H1 (cell line): ENCODE measurements around the gene NAB1. TPM values are rescaled to one million over a fixed set of nuclear protein-coding genes. Genes with fewer than 3 reads are reported as not detected.
A peak's percentile ranks its signal among the peaks of the same experiment; 100 is the strongest.

Source experiments
- CTCF ChIA-PET: fragments of 300-600 bp; sonication (Branson Sonifier 250); formaldehyde crosslinking; loops from one replicate; lab custom pipeline; 2021; ENCODE audit not compliant: partially characterized antibody; lab: Charles Lee
- POLR2A ChIA-PET: fragments of 300-600 bp; sonication (Branson Sonifier 250); formaldehyde crosslinking; loops from one replicate; lab custom pipeline; 2021; ENCODE audit warnings: inconsistent platforms; ENCODE audit not compliant: partially characterized antibody; lab: Charles Lee
- DNase-seq, 2 experiments: peaks; one replicate each; pipeline versions ENCODE4 v3.0.0 to v3.0.0-alpha.2; 2010 to 2022; ENCODE audit warnings: low spot score in 2 of 2, low read depth in 1 of 2, mixed read lengths in 1 of 2
- FAIRE-seq: peaks from 2 replicates; lab custom pipeline; 2011; peaks lifted over from hg19 to GRCh38; lab: Jason Lieb, UNC
- H2AFZ ChIP-seq: 2 replicates; pipeline ENCODE4 v1.8.1; 2012; ENCODE audit warnings: low read length, inconsistent platforms
- H2AK5ac ChIP-seq: 2 replicates; pipeline ENCODE4 v1.6.1; 2013; ENCODE audit warnings: low read depth, low read length
- H2BK120ac ChIP-seq: replicated peaks from 2 replicates; pipeline ENCODE3; 2013; ENCODE audit warnings: low read depth, low read length, inconsistent platforms
- H2BK12ac ChIP-seq: 2 replicates; pipeline ENCODE4 v1.6.1; 2013; ENCODE audit warnings: low read depth, low read length
- H2BK15ac ChIP-seq: 2 replicates; pipeline ENCODE4 v1.6.1; 2013; ENCODE audit warnings: low read length
- H2BK20ac ChIP-seq: 2 replicates; pipeline ENCODE4 v1.6.1; 2013; ENCODE audit warnings: low read length
- H2BK5ac ChIP-seq: 2 replicates; pipeline ENCODE4 v1.6.1; 2013; ENCODE audit warnings: low read depth, low read length
- H3K14ac ChIP-seq: 2 replicates; pipeline ENCODE4 v1.6.1; 2013; ENCODE audit warnings: inconsistent platforms; ENCODE audit not compliant: insufficient read length
- H3K18ac ChIP-seq: 2 replicates; pipeline ENCODE4 v1.6.1; 2013; ENCODE audit warnings: low read length; ENCODE audit errors: extremely low read depth
- H3K23ac ChIP-seq: 2 replicates; pipeline ENCODE4 v1.6.1; 2013; ENCODE audit warnings: inconsistent platforms; ENCODE audit not compliant: insufficient read length
- H3K23me2 ChIP-seq: 2 replicates; pipeline ENCODE4 v1.6.1; 2013; ENCODE audit warnings: low read depth, low read length
- H3K27ac ChIP-seq: 2 replicates; pipeline ENCODE4 v1.6.1; 2011; ENCODE audit warnings: low read depth, low read length, inconsistent platforms
- H3K27me3 ChIP-seq, 4 experiments: replicated peaks in 1 of 4; 1 replicate in 1 of 4; 2 replicates in 3 of 4; pipeline versions ENCODE4 v1.6.1 to v1.8.1; 2011 to 2013; ENCODE audit warnings: low read length in 3 of 4, mild to moderate bottlenecking in 3 of 4, inconsistent platforms in 2 of 4, mixed read lengths in 2 of 4, moderate library complexity in 1 of 4; ENCODE audit not compliant: control insufficient read depth in 3 of 4, insufficient read depth in 3 of 4; ENCODE audit errors: extremely low read depth in 1 of 4
- H3K36me3 ChIP-seq, 4 experiments: 2 replicates each; pipeline versions ENCODE4 v1.6.1 to v1.8.1; 2011 to 2013; ENCODE audit warnings: mild to moderate bottlenecking in 4 of 4, low read length in 3 of 4, moderate library complexity in 2 of 4, control low read depth in 1 of 4, inconsistent platforms in 1 of 4; ENCODE audit not compliant: insufficient read depth in 4 of 4, control insufficient read depth in 2 of 4
- H3K4ac ChIP-seq: replicated peaks from 2 replicates; pipeline ENCODE3; 2013; ENCODE audit warnings: low read length, low read depth, mixed read lengths, inconsistent platforms; ENCODE audit not compliant: insufficient read length
- H3K4me1 ChIP-seq, 4 experiments: replicated peaks in 1 of 4; 1 replicate in 1 of 4; 2 replicates in 3 of 4; pipeline versions ENCODE4 v1.6.1 to v1.8.1; 2011 to 2013; ENCODE audit warnings: low read length in 3 of 4, inconsistent platforms in 2 of 4, mixed read lengths in 1 of 4; ENCODE audit not compliant: insufficient read depth in 4 of 4, control insufficient read depth in 3 of 4
- H3K4me2 ChIP-seq, 2 experiments: 2 replicates each; pipeline versions ENCODE4 v1.6.1 to v1.8.1; 2011 to 2013; ENCODE audit warnings: low read depth in 2 of 2, low read length in 2 of 2, control low read depth in 1 of 2, inconsistent platforms in 1 of 2, mild to moderate bottlenecking in 1 of 2; ENCODE audit not compliant: insufficient read depth in 1 of 2
- H3K4me3 ChIP-seq, 4 experiments: fragments of 200-600, 300-600 bp in 1 of 4; sonication (generic), shearing (Covaris generic), sonication (Bioruptor Twin) in 1 of 4; 2 replicates each; pipeline versions ENCODE4 v1.5.1 to v1.8.1; 2011 to 2016; ENCODE audit warnings: low read length in 4 of 4, low read depth in 3 of 4, control low read depth in 2 of 4, inconsistent platforms in 2 of 4, mild to moderate bottlenecking in 2 of 4, mixed read lengths in 1 of 4, moderate library complexity in 1 of 4; ENCODE audit not compliant: insufficient read depth in 2 of 4; ENCODE audit errors: extremely low read depth in 1 of 4
- H3K56ac ChIP-seq: replicated peaks from 2 replicates; pipeline ENCODE3; 2013; ENCODE audit warnings: low read depth, mild to moderate bottlenecking, mixed read lengths, low read length, inconsistent platforms; ENCODE audit not compliant: insufficient read length
- H3K79me1 ChIP-seq: 2 replicates; pipeline ENCODE4 v1.6.1; 2013; ENCODE audit warnings: low read depth, low read length, control low read depth
- H3K79me2 ChIP-seq, 2 experiments: 2 replicates each; pipeline versions ENCODE4 v1.6.1 to v1.8.1; 2012 to 2013; ENCODE audit warnings: low read length in 2 of 2, mild to moderate bottlenecking in 2 of 2, inconsistent platforms in 1 of 2; ENCODE audit not compliant: insufficient read depth in 2 of 2, control insufficient read depth in 1 of 2
- H3K9ac ChIP-seq, 4 experiments: replicated peaks in 1 of 4; 1 replicate in 1 of 4; 2 replicates in 3 of 4; pipeline versions ENCODE4 v1.6.1 to v1.8.1; 2011 to 2013; ENCODE audit warnings: low read depth in 3 of 4, low read length in 3 of 4, control low read depth in 2 of 4, mild to moderate bottlenecking in 2 of 4, moderate library complexity in 2 of 4, inconsistent platforms in 1 of 4; ENCODE audit errors: extremely low read depth in 1 of 4
- H3K9me3 ChIP-seq, 2 experiments: 2 replicates each; pipeline versions ENCODE4 v1.6.1 to v1.8.1; 2012 to 2013; ENCODE audit warnings: mild to moderate bottlenecking in 2 of 2, moderate library complexity in 2 of 2, control low read depth in 1 of 2, inconsistent platforms in 1 of 2, low read depth in 1 of 2, low read length in 1 of 2, mixed read lengths in 1 of 2; ENCODE audit not compliant: insufficient read depth in 2 of 2
- H4K20me1 ChIP-seq, 2 experiments: replicated peaks in 1 of 2; 2 replicates each; pipeline versions ENCODE3 to v1.8.1; 2011 to 2013; ENCODE audit warnings: inconsistent platforms in 2 of 2, low read length in 2 of 2, mild to moderate bottlenecking in 1 of 2; ENCODE audit not compliant: insufficient read depth in 2 of 2, control insufficient read depth in 1 of 2
- H4K5ac ChIP-seq: 2 replicates; pipeline ENCODE4 v1.6.1; 2013; ENCODE audit warnings: low read length, low read depth, mixed read lengths, inconsistent platforms; ENCODE audit not compliant: insufficient read length
- H4K8ac ChIP-seq: 2 replicates; pipeline ENCODE4 v1.8.0; 2013; ENCODE audit warnings: mild to moderate bottlenecking, moderate library complexity, low read length, inconsistent platforms; ENCODE audit not compliant: insufficient read depth; ENCODE audit errors: extremely low read depth
- H4K91ac ChIP-seq: replicated peaks from 2 replicates; pipeline ENCODE3; 2013; ENCODE audit warnings: low read length, mixed read lengths, inconsistent platforms; ENCODE audit not compliant: insufficient read length
- BCL11A ChIP-seq, 2 experiments: IDR thresholded peaks; one replicate each; pipeline ENCODE4 v1.6.1; 2011; ENCODE audit warnings: low read depth in 2 of 2, low read length in 2 of 2, mild to moderate bottlenecking in 2 of 2
- GTF2F1 ChIP-seq: IDR thresholded peaks from 2 replicates; pipeline ENCODE4 v1.6.1; 2012; ENCODE audit warnings: low read depth, low read length, improper control_type of control experiment, borderline replicate concordance
- RNF2 ChIP-seq: fragments of 200-900, 300-1000 bp; sonication (generic); IDR thresholded peaks from 2 replicates; pipeline ENCODE4 v1.7.1; 2016; ENCODE audit warnings: borderline replicate concordance, low read depth, mild to moderate bottlenecking, antibody characterized with exemption, low read length; ENCODE audit not compliant: poor library complexity, severe bottlenecking; ENCODE audit errors: missing control alignments
- SIN3A ChIP-seq, 2 experiments: IDR thresholded peaks in 1 of 2; conservative IDR thresholded peaks in 1 of 2; 2 replicates each; pipeline ENCODE4 v1.6.1; 2011 to 2012; ENCODE audit warnings: low read length in 2 of 2, improper control_type of control experiment in 1 of 2, low read depth in 1 of 2, mild to moderate bottlenecking in 1 of 2
- SP2 ChIP-seq: IDR thresholded peaks from 2 replicates; pipeline ENCODE4 v1.6.1; 2012; ENCODE audit warnings: mild to moderate bottlenecking, low read length, inconsistent platforms
- WGBS, 2 experiments: shearing (Covaris generic) in 1 of 2; methylation state at CpG; one replicate each; pipeline versions ENCODE4 v1.1.6 to v1.1.7; 2013 to 2015; ENCODE audit warnings: low lambda C conversion rate in 2 of 2, mixed read lengths in 2 of 2, inconsistent platforms in 1 of 2, low coverage in 1 of 2, missing lambda C conversion rate in 1 of 2; ENCODE audit not compliant: insufficient replicate concordance in 2 of 2, insufficient coverage in 1 of 2, insufficient read length in 1 of 2; ENCODE audit errors: extremely low coverage in 1 of 2, missing lambda C conversion rate in 1 of 2; 5-methylcytosine and 5-hydroxymethylcytosine counted together
- polyA plus RNA-seq, 7 experiments: library from polyadenylated mRNA; depleted of rRNA in 3 of 7; stranded (reverse) in 5 of 7; unstranded in 2 of 7; fragments of >200 nt in 5 of 7; fragments of 200-250 nt in 2 of 7; gene quantifications; 1 replicate in 5 of 7; 2 replicates in 1 of 7; 4 replicates in 1 of 7; pipeline versions ENCODE4 v1.2.1 to v1.2.3, GENCODE V29; 2011 to 2013; ENCODE audit warnings: missing spikeins in 2 of 7, mixed read lengths in 2 of 7
- total RNA-seq: library from RNA; stranded (reverse); fragmentation: NEBNext Ultra II Directional; extraction: Animal tissue kit (Norgen Biotek cat#: 25700); gene quantifications from 2 replicates; pipeline ENCODE4 v1.2.1, GENCODE V29; 2021
- TF ChIP-seq, protein P1 (sequence below), 3 experiments: IDR thresholded peaks; 1 replicate in 2 of 3; 2 replicates in 1 of 3; pipeline versions ENCODE4 v1.5.1 to v1.6.1; 2011; ENCODE audit warnings: low read length in 3 of 3, mild to moderate bottlenecking in 3 of 3, inconsistent platforms in 2 of 3, low read depth in 1 of 3, moderate library complexity in 1 of 3; ENCODE audit not compliant: insufficient read depth in 1 of 3; ENCODE audit errors: control extremely low read depth in 1 of 3

The NAB1 gene
- total and polyA plus RNA-seq, 2 of the 8 experiments (the other 6 are each of a cell fraction or from before 2014, with no cell fraction given), result 8.5 to 28.6 TPM

DNA sequence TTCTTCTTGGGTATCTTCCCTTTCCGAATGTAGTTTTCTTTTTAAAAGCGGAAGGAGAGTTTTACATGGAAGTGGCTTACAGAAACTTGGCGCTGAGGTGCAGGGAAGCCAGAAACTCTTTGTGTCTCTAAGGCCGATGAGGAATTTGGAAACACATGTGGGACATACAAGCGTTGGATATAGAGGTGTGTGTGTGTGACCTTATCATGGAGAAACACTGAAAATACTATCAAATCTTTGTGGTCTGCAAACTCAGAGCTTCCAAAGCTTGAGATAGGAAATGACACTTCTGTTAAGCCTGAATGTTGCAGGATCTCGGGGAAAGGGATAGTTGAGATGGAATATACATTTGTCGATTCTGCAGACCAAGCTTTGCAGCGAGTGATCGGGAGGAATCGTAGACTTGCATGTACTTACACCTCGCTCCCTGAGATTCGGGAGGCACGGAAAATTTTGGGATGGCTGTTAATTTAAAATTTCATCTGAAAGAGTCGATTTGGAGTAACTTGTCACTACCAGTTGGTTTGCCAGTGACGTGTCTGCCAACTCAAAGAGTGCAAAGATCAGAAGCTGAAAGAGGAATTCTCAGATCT, 1.0 kb downstream of the NAB1 start:
- H3K4me2 ChIP-seq, result peak overlapping the region; percentile 97 to 99
- peak overlapping the region; percentile 15 for H4K5ac ChIP-seq
- peaks cover 5% of the 10 kb centered on the region for H3K79me1 ChIP-seq
- CTCF ChIA-PET, result interaction anchor here (8.5 kb wide), 1 partner anchor 30 kb away, joined by 48 read pairs; no protein-coding TSS in a partner anchor
- peak overlapping the region; percentile 55 for H3K56ac ChIP-seq
- H3K9ac ChIP-seq, result peak overlapping the region in 3 of 4 experiments; percentile 31 to 76 (median 71); a peak in 5 of 7 replicates
- no peak overlapping the region for H2BK120ac ChIP-seq
- H3K4me3 ChIP-seq, result peak overlapping the region; percentile 65 to 96 (median 72)
- TF ChIP-seq RNF2 (no peak), BCL11A (IDR thresholded peaks at IDR 0.05; ENCODE audit: low read depth in 2 of 2, low read length in 2 of 2) (no peak), SP2 (no peak), SIN3A (conservative IDR thresholded peaks at IDR 0.05 in 1 of 2, IDR thresholded peaks at IDR 0.05 in 1 of 2; ENCODE audit: low read depth in 1 of 2, low read length in 2 of 2) (peak in 1 of 2 experiments; percentile 65; a peak in 1 of 4 replicates), GTF2F1 (no peak)
- TF ChIP-seq, protein P1, sequence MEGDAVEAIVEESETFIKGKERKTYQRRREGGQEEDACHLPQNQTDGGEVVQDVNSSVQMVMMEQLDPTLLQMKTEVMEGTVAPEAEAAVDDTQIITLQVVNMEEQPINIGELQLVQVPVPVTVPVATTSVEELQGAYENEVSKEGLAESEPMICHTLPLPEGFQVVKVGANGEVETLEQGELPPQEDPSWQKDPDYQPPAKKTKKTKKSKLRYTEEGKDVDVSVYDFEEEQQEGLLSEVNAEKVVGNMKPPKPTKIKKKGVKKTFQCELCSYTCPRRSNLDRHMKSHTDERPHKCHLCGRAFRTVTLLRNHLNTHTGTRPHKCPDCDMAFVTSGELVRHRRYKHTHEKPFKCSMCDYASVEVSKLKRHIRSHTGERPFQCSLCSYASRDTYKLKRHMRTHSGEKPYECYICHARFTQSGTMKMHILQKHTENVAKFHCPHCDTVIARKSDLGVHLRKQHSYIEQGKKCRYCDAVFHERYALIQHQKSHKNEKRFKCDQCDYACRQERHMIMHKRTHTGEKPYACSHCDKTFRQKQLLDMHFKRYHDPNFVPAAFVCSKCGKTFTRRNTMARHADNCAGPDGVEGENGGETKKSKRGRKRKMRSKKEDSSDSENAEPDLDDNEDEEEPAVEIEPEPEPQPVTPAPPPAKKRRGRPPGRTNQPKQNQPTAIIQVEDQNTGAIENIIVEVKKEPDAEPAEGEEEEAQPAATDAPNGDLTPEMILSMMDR (IDR thresholded peaks at IDR 0.05; ENCODE audit: control extremely low read depth in 1 of 3, insufficient read depth in 1 of 3, low read depth in 1 of 3, low read length in 3 of 3), result no peak
- H3K14ac ChIP-seq, result no peak overlapping the region
- H3K79me2 ChIP-seq, result peaks cover 0 to 51% of the 10 kb centered on the region in 2 experiments; a peak in 2 of 4 replicates
- peak overlapping the region; percentile 90; the same call in 1 of the 2 replicates for H4K8ac ChIP-seq
- H2AFZ ChIP-seq, result 0 out of 2 replicates have a peak overlapping the region, but pooled peaks have one; percentile 34
- WGBS, 2 experiments, result 8% methylated on average over 15 of the region's 15 CpGs; no CpG with 5 or more reads in 1 of the 2 experiments
- DNase-seq (no peak), FAIRE-seq (peak; percentile 78)
- H3K23me2 ChIP-seq, result peaks cover 5% of the 10 kb centered on the region
- no peak overlapping the region for H2BK15ac ChIP-seq
- POLR2A ChIA-PET, result interaction anchor here (1.1 to 1.2 kb wide), 2 partner anchors 27 to 116 kb away, joined by 3 to 5 read pairs; partner anchors contain the start of gene NEMP2
- H3K9me3 ChIP-seq, result no peaks in the 10 kb centered on the region
- H2AK5ac ChIP-seq, result no peak overlapping the region
- no peak overlapping the region for H3K23ac ChIP-seq
- H4K91ac ChIP-seq, result no peak overlapping the region
- H3K36me3 ChIP-seq, result no peaks in the 10 kb centered on the region
- peaks cover 0 to 2% of the 10 kb centered on the region in 2 experiments for H4K20me1 ChIP-seq
- no peaks in the 10 kb centered on the region for H3K27me3 ChIP-seq
- H3K4me1 ChIP-seq, result peaks cover 0 to 5% (median 1%) of the 10 kb centered on the region in 4 experiments; a peak in 2 of 7 replicates
- no peak overlapping the region for H3K18ac ChIP-seq
- no peak overlapping the region for H2BK5ac ChIP-seq
- no peak overlapping the region for H3K27ac ChIP-seq
- no peak overlapping the region for H3K4ac ChIP-seq
- H2BK20ac ChIP-seq, result no peak overlapping the region
- no peak overlapping the region for H2BK12ac ChIP-seq
